HUES6 (cell line): ENCODE results near the gene ESRRA.

Experiments
- H3K27ac ChIP-seq: 2 replicates; pipeline ENCODE4 v1.7.0; 2013; ENCODE audit warnings: low read depth, mild to moderate bottlenecking, low read length, inconsistent platforms
- H3K27me3 ChIP-seq: 2 replicates; pipeline ENCODE4 v1.6.1; 2013; ENCODE audit warnings: low read length; ENCODE audit not compliant: control insufficient read depth, insufficient read depth
- H3K36me3 ChIP-seq: 2 replicates; pipeline ENCODE4 v1.6.1; 2013; ENCODE audit warnings: low read length; ENCODE audit not compliant: control insufficient read depth, insufficient read depth
- H3K4me1 ChIP-seq: 2 replicates; pipeline ENCODE4 v1.6.1; 2013; ENCODE audit warnings: low read length; ENCODE audit not compliant: control insufficient read depth, insufficient read depth
- H3K4me3 ChIP-seq: 2 replicates; pipeline ENCODE4 v1.5.1; 2013; ENCODE audit warnings: low read depth, low read length
- H3K9ac ChIP-seq: one replicate; pipeline ENCODE4 v1.6.1; 2013; ENCODE audit warnings: mild to moderate bottlenecking, low read length
- H3K9me3 ChIP-seq: 2 replicates; pipeline ENCODE4 v1.6.1; 2013; ENCODE audit warnings: low read depth, low read length; ENCODE audit not compliant: control insufficient read depth, insufficient read depth

Gene ESRRA

DNA sequence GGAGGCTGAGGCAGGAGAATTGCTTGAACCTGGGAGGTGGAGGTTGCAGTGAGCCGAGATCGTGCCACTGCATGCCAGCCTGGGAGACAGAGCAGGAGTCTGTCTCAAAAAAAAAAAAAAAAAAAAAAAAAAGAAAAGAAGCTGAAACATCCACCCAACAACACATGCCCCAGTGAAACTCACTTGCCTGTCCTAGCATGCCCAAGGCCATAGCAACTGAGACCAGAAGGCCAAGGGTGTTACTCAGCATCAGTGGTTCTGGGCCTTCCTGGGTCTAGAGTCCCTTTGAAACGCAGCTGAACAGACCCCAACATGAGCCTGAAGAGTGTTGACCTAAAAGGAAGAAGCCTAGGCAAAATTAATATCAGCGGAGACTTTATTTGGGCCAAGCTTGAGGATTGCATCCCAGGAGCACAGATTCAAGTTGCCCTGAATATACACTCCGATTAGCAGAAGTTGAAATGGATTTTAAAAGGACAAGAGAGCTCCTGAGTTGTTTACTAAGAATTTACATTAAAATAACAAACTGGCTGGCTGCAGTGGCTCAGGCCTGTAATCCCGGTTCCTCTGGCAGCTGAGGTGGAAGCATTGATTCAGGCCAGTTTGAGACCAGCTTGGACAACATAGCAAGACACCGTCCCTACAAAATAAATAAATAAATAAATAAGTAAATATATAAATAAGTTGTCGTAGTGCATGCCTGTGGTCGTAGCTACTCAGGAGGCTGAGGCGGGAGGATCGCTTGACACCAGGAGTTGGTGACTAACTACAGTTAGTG lies 19.6 kb downstream of the ESRRA start:
- Histone ChIP-seq H3K27ac (no peak overlapping the region), H3K9ac (no peak overlapping the region), H3K4me1 (peaks cover 24% of the 10 kb centered on the region; the same call in 1 of the 2 replicates), H3K9me3 (no peaks in the 10 kb centered on the region), H3K4me3 (no peak overlapping the region), H3K36me3 (peaks cover 28% of the 10 kb centered on the region), H3K27me3 (no peaks in the 10 kb centered on the region)

DNA sequence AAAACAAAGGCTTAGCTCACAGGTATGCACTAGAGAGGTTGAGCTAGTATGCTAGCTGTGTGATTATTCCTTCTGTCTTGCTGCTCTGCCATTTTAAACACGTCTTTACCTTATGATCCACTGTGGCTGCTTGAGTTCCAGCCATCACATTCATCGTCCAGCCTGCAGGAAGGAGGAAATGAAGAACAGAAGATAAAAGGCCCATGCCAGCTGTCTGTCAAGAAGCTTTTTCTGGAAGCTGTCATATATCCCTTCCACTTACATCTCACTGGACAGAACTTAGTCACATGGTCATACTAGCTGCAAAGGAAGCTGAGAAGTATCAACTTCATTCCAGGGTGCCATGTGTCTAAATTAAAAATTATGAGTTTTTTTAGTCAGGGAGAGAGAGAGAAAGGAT lies 22.1 kb downstream of the ESRRA start:
- Histone ChIP-seq H3K9me3 (no peaks in the 10 kb centered on the region), H3K27ac (no peak overlapping the region), H3K36me3 (peaks cover 9% of the 10 kb centered on the region), H3K4me3 (no peak overlapping the region), H3K4me1 (peaks cover 39% of the 10 kb centered on the region), H3K27me3 (no peaks in the 10 kb centered on the region), H3K9ac (no peak overlapping the region)

- H3K27ac ChIP-seq = no peak overlapping the region
- H3K27me3 ChIP-seq = no peaks in the 10 kb centered on the region
Measured at GRCh38 chr11:64327993-64328392, 22.7 kb downstream of the ESRRA start.

GRCh38 chr11:64330888-64331287 lies 25.6 kb downstream of the ESRRA start:
- Histone ChIP-seq H3K27me3 (no peaks in the 10 kb centered on the region), H3K36me3 (no peaks in the 10 kb centered on the region), H3K27ac (no peak overlapping the region), H3K9me3 (no peaks in the 10 kb centered on the region), H3K4me3 (no peak overlapping the region), H3K9ac (no peak overlapping the region), H3K4me1 (peaks cover 16% of the 10 kb centered on the region)

More at GRCh38 chr11:64327993-64328392, 22.7 kb downstream of the ESRRA start:
- no peaks in the 10 kb centered on the region for H3K9me3 ChIP-seq
- peaks cover 2% of the 10 kb centered on the region; the same call in 1 of the 2 replicates for H3K36me3 ChIP-seq
- no peak overlapping the region for H3K9ac ChIP-seq
- H3K4me3 ChIP-seq = no peak overlapping the region
- H3K4me1 ChIP-seq = peaks cover 33% of the 10 kb centered on the region

DNA sequence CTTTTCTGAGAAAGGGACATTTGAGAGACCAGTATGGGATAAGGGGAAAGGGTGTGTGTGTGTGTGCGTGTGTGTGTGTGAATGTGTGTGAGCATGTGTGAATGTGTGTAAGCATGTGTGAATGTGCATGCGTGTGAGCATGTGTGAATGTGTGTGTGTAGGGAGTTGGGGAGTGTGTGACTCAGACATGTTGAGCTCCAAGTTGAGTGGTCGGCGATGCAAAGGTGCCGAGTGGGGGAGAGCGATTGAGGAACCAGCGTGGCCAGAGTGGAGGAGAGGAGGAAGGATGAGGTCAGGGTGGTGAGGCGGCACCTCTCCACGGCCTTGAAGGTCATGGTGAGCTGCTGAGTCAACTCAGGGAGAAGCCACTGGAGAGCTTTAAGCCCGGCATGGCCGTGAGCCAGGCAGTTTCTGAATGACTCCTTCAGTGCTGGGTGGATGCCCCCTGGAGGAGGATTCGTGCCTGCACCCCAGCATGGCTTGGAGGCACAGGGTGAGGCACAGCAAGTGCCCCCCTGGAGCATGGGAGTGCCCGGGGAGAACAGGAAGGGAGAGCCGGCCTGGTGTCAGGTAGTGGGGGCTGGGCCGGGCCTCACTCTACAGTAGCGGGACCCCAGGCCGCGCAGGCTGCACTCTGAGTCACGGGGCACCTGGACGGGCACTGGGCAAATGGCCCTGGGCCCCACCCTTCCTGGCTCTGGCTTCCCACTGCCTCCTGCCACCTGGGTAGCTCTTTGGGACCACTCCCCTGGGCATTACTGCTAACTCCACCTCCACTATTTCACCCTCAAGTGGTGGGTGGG lies 26.4 kb downstream of the ESRRA start:
- Histone ChIP-seq H3K36me3 (no peaks in the 10 kb centered on the region), H3K4me1 (peaks cover 16% of the 10 kb centered on the region), H3K4me3 (no peak overlapping the region)

GRCh38 chr11:64333556-64333955 lies 28.2 kb downstream of the ESRRA start:
- H3K36me3 ChIP-seq = no peaks in the 10 kb centered on the region
- H3K27ac ChIP-seq = no peak overlapping the region
- H3K4me1 ChIP-seq = peaks cover 16% of the 10 kb centered on the region
- H3K9ac ChIP-seq = no peak overlapping the region
- H3K9me3 ChIP-seq = no peaks in the 10 kb centered on the region
- no peak overlapping the region for H3K4me3 ChIP-seq
- no peaks in the 10 kb centered on the region for H3K27me3 ChIP-seq

More for the DNA sequence above, 26.4 kb downstream of the ESRRA start:
- no peak overlapping the region for H3K27ac ChIP-seq
- H3K9me3 ChIP-seq = no peaks in the 10 kb centered on the region
- peak overlapping the region; percentile 0 for H3K9ac ChIP-seq
- no peaks in the 10 kb centered on the region for H3K27me3 ChIP-seq

DNA sequence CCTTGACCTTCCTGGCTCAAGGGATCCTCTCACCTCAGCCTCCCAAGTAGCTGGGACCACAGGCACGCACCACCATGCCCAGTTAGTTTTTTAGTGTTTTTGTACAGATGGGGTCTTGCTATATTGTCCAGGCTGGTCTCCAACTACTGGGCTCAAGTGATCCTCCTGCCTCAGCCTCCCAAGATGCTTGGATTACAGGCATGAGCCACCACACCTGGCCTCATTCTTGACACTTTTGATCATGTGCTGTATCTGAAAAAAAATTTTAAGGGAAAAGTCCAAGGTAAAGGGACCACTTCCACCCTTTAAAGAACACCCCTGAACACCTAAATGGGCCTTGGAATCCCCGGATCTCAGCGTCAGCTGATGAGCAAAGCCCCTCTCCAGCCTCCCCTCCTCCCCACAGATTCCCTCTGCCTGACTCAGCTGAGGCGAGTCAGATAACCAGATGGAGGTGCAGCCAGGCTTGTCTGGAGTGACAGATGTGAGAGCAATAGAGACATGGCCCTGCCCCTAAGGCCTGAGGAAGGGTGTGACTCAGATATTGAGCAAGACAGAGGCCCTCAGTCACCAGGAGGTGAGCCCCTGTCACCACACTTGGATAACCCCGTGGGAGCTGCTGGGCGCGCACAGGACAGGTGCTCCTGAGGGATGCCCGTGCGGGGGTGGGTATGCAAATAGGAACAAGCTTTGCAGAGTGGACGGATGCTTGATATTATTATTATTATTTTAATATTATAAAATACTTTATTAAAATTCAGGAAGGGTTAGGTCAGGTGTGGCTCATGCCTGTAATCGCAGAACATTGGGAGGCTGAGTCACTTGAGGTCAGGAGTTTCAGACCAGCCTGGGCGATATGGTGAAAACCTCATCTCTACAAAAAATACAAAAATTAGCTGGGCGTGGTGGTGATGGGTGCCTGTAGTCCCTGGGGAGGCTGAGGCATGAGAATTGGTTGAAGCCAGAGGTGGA lies 29.7 kb downstream of the ESRRA start:
- H3K4me3 ChIP-seq = no peak overlapping the region
- no peaks in the 10 kb centered on the region for H3K36me3 ChIP-seq
- no peak overlapping the region for H3K27ac ChIP-seq

DNA sequence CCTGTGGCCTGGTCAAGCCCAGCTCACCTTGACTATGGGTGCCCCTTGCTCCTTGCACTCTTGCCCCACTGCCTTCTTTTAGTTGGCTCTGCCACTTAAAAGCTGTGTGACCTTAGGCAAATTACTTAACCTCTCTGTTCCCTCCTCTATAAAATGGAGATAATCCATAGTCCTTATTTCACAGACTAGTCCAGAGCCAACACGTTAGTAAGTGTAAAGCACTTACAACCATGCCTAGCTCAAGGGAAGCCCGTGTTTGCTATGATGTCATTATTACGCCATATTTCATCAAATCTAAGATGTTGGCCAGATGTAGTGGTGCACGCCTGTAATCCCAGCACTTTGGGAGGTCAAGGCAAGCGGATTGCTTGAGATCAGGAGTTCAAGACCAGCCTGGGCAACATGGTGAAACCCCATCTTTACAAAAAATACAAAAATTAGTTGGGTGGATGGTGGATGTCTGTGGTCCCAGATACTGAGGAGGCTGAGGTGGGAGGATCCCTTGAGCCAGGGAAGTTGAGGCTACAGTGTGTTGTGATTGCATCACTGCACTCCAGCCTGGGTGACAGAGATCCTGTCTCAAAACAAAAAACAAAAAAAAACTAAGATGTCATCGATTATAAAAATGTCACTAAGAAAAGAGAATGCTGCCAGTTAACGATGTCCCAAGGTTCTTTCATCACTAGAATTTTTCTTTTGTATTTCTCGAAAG lies 32.4 kb downstream of the ESRRA start:
- H3K27me3 ChIP-seq = no peaks in the 10 kb centered on the region
- H3K36me3 ChIP-seq = no peaks in the 10 kb centered on the region
- H3K4me1 ChIP-seq = peaks cover 12% of the 10 kb centered on the region
- no peak overlapping the region for H3K4me3 ChIP-seq
- H3K9ac ChIP-seq = no peak overlapping the region
- no peak overlapping the region for H3K27ac ChIP-seq
- H3K9me3 ChIP-seq = no peaks in the 10 kb centered on the region

More for the DNA sequence above, 29.7 kb downstream of the ESRRA start:
- H3K9me3 ChIP-seq = no peaks in the 10 kb centered on the region
- peaks cover 16% of the 10 kb centered on the region for H3K4me1 ChIP-seq
- H3K9ac ChIP-seq = no peak overlapping the region
- no peaks in the 10 kb centered on the region for H3K27me3 ChIP-seq

DNA sequence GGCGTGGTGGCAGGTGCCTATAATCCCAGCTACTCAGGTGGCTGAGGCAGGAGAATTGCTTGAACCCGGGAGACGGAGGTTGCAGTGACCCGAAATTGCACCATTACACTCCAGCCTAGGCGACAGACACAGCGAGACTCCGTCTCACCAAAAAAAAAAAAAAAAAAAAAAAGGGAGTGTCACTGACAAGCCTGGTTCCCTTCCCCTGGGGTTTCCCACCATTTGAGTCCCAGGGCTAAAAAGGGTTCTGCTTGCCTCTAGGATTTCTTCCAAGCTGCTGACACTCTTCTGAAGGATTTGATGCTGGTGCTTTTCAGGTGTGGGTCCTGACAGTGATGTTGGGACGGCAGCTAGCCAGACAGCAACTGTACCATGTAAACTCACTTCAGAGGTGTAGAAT lies 33.4 kb downstream of the ESRRA start:
- H3K36me3 ChIP-seq = no peaks in the 10 kb centered on the region
- peaks cover 20% of the 10 kb centered on the region for H3K4me1 ChIP-seq
- no peaks in the 10 kb centered on the region for H3K9me3 ChIP-seq
- H3K4me3 ChIP-seq = no peak overlapping the region
- no peak overlapping the region for H3K9ac ChIP-seq
- no peak overlapping the region for H3K27ac ChIP-seq
- no peaks in the 10 kb centered on the region for H3K27me3 ChIP-seq

GRCh38 chr11:64339286-64339685 lies 34.0 kb downstream of the ESRRA start:
- Histone ChIP-seq H3K9ac (no peak overlapping the region), H3K9me3 (no peaks in the 10 kb centered on the region), H3K36me3 (no peaks in the 10 kb centered on the region), H3K4me1 (peaks cover 20% of the 10 kb centered on the region), H3K4me3 (no peak overlapping the region), H3K27ac (no peak overlapping the region), H3K27me3 (no peaks in the 10 kb centered on the region)
